Cerebellar nuclear complex (tissue), 1 donor: Measurements from ENCODE around the gene EDIL3.

ENCODE experiments used
- DNase-seq, 2 experiments: peaks; one replicate each; lab custom pipeline; 2025; lab: John Stamatoyannopoulos, UW

Gene EDIL3, protein sequence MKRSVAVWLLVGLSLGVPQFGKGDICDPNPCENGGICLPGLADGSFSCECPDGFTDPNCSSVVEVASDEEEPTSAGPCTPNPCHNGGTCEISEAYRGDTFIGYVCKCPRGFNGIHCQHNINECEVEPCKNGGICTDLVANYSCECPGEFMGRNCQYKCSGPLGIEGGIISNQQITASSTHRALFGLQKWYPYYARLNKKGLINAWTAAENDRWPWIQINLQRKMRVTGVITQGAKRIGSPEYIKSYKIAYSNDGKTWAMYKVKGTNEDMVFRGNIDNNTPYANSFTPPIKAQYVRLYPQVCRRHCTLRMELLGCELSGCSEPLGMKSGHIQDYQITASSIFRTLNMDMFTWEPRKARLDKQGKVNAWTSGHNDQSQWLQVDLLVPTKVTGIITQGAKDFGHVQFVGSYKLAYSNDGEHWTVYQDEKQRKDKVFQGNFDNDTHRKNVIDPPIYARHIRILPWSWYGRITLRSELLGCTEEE

DNA sequence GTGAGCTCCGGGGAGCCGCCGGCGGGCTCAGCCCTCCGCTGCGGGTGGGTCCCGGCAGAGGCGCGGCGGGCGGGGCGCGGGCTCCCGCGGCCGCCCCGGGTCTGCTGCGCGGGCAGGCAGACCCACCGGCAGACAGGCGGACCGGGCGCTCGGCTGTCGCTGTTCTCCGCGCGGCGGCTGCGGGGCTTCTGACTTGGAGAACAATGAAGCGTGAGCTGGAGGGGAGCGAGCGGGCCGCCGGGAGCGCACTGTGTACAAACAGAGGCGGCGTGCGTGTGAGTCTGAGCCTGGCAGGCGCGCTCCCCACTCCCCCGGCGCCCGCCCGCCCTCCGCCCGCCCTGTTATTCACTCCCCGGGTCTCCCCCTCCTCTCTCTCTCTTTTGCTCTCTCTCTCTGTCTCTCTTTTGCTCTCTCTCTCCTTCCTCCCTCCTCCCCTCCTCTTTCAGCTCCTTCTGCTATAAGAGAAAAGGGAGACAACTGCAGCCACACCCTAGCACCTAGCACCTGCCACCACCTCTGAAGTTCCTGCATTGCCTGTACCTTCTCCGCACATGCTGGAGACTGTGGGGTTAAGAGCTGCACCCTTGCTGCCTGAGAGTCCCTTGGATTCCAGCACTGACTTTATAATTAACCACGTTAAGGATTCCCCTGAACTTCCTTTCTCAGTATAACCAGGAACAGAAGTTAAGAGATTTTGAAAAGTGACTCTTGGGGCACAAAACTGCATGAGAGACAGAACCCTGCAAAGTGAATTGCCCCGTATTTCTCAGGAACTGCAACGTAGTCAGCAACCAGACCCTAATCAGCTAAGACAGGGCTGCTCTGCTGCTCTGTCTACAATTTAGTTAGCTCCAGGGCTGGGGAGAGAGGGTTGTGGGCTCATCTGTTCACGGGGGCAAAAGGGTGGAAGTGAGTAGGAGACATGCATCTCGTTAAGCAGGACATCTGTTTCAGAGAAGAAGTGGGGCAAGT is at the start of gene EDIL3:
Gene EDIL3, minus strand, starts transcription at position 277 of the 972 bp plus-strand sequence. CDS start 506 bp downstream, outside the sequence.
- DNase-seq, result peak in 1 of 2 experiments; percentile 9

DNA sequence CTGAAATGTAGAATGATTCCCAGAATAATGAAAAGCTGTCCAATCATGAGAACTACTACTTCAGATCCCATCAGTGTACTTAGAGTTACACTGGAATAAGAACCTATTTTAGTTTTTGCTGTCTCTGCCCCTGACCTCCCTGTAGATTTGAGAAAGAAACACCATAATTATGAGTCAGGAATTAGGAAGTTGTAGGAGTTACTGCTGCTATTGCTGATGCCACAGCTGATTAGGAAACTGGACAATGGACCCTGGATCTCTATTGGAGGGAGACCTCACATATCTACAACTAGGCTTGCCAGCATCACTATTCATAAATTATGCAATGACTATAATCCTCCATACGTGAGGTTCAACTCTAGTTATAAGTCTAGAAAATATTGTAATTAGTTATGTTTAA is 48.8 kb upstream of the EDIL3 start:
- DNase-seq, result no peak

- no peak for DNase-seq
Measured at GRCh38 chr5:84430863-84431663, 46.4 kb upstream of the EDIL3 start.

- no peak for DNase-seq
Measured at GRCh38 chr5:84430079-84430478, 45.4 kb upstream of the EDIL3 start.

DNA sequence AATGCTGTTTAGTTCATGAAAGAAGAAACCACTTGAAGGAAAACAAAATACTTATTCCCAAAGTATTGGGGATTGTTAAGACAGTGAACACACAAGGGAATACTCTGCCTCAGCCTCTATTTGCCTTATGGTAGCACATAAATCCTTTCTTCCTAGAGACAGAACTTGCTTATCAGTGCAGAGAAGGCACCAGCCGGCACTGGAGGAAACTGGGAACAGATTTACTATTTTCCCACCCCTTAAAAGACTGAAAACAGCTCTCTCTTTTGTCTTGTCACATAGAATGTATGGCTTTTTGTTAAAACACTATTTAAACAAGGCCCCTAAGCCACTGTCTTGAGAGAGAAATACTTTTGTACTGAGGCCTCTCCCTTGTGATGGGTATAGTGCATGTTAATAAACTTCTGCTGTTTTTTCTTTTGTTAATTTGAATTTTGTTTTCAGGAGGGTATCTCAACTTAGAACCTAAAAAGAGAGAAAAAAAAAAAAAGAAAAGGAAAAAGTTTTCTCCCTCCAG is 40.7 kb upstream of the EDIL3 start:
- no peak for DNase-seq

DNA sequence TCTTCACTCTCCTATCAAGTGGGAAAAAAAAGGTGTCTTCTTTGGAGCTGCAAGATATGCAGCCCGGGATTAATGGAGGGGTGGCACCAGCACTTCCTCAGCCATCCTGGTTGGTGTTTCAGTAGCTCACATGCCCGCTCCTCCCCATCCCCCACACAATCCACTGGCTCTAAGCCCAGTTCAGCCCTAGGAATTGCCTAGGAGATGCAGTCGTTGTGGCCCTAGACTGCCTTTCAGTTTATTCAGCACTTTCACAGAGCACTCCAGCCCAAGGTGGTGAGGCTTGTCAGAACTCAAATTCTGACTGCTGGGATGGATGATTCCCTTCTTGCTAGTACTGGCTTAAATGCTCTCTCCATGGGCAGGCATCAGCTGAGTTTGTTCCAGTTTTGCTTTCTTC is 35.1 kb upstream of the EDIL3 start:
- no peak for DNase-seq

- DNase-seq, result no peak
Measured at GRCh38 chr5:84411832-84412605, 27.3 kb upstream of the EDIL3 start.

DNA sequence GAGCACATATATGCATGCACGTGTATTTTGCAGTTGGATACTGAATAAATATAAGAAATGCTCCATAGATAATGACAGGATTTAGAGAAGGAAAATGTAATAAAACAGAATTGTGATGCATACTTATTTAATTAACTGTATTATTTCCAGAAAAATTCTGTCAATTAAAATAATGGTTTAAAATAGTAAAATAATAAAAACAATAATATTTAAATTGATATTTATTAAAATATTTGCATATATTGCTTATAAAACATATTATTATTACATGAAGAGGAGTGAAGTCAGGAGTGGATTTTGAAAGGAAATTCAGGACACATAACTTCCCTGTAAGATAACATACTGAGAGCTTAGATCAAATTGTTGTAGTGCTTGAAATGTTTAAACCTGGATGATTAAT is 21.4 kb upstream of the EDIL3 start:
- no peak for DNase-seq

GRCh38 chr5:84403773-84404172 is 19.1 kb upstream of the EDIL3 start:
- no peak for DNase-seq

DNA sequence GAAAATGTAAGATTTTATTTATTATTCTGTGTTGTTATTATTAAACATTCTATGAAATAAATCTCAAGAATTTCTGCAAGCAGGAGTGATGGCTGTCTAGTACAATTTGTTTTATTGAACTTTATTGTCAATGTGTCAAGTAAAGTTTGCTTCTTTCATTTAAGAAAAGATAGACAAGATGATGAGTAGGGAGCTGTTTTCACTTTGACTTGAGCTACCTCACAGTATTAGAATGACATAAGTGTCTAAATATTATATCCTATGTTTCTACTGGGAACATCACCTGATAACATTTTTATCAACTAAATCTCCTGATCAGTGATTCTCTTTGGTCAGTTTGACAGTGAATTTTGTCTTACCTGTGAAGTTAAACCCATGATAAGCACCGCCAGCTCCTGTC is 12.7 kb upstream of the EDIL3 start:
- DNase-seq, result no peak

DNA sequence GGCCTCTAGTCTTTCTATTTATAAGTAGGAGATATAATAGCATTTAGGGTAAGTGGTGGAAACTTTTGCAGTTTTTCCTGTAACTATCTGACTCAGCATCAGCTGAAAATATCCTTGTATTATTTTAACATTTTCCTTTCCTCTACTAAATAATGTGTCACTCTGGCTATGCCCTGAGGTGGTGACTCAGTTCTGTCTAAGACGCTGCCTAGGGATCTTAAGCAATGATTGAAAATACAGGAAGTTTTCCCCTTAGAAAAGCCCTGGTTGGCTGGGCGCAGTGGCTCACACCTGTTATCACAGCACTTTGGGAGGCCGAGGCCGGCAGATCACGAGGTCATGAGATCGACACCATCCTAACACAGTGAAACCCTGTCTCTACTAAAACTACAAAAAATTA is 9.3 kb upstream of the EDIL3 start:
- no peak for DNase-seq

- DNase-seq, result no peak
Measured at GRCh38 chr5:84392836-84393235, 8.2 kb upstream of the EDIL3 start.

DNA sequence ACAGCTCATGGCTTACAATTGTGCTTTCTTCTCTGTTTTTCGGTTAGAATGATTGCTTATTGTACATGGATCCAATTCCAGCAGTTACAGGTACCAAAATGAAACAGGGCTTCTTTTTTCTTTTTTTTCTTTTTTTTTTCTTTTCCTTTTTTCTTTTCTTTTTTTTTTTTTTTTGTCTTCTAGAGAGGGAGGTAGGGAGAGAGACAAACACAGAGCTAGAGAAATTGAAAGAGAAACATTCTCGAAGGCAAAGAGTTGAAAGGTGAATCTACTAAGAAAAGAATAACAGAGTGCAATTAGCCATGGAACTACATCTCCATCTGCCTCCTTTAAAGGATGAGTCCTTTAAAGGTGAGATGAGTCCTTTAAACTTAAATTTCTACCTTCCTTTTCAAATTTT is 1.0 kb upstream of the EDIL3 start:
- DNase-seq, result no peak

DNA sequence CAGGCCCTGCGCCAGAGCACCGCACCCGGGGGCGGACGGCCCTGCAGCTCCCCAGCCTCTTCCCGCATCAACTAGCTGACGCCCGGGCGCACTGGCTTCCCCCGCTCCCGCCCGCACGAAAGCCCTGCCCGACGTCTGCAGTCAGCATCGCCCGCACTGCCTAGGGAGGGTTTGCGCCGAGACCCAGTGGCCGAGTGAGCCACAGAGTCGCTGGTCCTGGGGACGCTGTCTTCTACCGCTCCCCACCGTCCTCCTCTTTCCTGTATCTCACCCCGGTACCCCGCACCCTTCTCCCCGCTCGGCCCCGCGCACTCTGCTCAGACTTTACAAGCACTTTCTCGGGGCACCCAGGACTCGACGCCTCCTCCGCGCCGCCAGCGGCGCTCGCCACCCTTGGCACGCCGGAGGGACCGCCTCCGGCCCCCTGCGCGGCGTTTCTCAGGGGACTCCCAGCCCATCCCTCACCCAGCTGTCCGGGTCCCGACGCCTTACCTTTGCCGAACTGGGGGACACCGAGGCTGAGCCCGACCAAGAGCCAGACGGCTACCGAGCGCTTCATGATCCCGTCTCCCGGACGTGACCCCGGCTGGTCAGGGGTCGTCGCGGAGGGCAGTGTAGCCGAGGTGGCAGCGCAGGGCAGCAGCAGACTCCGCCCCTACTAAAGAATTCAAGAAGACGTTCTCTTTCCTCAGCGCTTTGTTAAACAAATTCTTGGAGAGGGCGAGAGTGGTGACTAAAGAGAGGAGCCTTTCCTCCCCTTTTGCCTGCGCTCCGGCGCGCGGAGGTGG is 670 bp downstream of the EDIL3 start:
- DNase-seq, result no peak

- DNase-seq, result no peak
Measured at GRCh38 chr5:84383296-84383815, 1.3 kb downstream of the EDIL3 start.

DNA sequence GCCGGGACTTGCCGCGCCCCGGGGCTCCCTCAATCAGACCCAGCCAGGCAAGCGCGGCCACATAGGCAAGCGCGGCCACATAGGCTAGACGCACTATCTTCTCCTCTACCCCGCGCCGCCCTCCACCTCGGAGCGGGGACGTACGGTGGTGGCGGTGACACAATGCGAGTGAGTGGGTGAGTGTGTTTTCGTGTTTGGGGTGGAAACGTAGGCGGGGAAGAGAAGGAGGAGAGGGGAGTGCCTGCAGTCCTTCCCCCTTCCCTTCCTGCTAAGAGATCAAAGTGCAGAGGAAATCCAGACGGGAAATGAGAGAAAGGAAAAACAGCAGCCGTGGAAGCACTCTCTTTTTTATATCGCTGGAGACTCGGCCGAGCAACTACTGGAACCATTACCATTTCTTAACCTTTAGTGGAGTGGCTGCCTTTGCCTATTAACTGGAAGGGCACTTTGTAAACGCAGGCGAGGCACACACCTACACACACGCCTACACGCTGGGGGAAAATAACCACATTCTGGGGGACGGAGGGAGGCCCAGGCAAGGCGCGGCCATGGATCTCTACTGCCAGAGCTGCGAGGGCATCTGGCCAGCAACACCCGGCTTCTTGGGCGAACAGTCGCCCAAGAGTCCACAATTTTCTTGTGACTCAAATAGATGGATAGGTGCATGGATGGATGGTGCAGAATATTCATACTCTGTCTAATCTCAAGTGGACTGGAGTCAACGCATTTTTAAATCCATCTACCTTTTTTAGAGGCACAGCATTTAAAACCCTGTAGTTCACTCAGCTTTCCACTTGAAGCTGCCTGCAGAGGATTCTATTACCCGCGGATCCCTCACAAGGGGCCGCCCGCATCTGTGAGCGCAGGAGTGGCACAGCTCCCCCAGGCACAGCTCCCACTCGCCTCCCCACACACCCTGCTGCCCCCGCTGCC is 2.1 kb downstream of the EDIL3 start:
- peak in 1 of 2 experiments; percentile 4 for DNase-seq

DNA sequence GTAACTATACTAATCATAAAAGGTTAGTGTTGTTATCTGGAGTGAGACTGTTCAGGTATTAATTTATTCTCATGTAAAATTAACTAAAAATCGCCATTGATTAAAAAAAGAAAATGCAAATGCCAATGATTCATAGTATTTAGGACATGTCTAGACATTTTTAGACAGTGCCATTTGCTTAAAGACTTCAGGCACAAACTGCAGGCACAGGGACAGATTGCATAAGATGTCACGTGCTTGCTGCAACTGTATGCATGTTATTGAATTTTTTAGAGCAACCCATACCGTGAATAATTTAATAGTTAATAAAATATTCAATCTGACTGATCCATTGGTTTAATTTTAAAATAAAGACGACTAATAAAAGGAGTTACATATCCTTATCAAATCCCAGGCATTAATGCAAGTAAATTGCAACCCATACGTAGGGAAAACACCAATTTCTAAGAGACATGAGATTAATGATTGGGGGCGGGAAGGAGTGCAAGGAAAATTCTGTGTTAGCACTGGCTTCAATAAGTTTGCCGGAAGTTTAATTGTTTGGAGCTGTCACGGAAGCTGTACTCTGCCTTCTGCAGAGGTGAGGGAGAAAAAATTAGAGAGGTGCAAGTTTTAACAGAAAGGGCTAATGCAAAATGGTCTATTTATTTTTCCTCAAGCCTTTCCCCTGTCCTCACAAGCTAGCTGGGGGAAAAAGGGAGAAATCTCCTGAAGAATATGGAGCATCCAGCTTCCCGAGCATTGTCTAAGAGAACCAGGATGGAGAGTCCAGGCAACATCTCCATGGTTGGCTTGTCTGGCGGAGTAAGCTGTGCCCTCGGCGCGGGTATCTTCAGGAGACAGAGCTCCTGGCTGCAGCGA is 2.9 kb downstream of the EDIL3 start:
- DNase-seq, result no peak

- DNase-seq, result no peak
Measured at GRCh38 chr5:84379749-84380148, 4.9 kb downstream of the EDIL3 start.
